ENCODE measurements around the gene STAG2.
"Not testable (repeated sequence)": the region's sequence is repeated elsewhere in the genome, so short reads cannot be mapped to it uniquely, and the experiment has no call there.

The STAG2 gene

DNA sequence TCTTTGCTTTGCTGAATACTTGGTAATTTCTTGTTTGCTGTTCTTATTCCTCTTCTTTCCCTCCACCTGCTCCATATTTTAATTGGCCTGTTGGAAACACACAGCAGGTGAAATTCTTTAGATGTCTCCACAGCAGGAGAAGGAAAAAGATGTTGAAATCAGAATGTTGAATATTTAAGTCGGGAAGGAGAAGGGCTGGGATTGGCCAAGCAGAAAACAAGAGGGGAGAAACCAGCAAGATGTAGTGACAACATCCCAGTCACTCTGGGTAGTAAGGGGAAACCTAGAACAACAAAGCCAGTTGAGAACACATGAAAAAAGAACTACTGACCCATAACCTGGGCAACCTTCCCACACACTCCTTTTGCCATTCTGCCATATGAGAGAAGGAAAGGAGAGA is 37.3 kb upstream of the STAG2 start:
- H3K27ac ChIP-seq: no peak overlapping the region
- TF ChIP-seq, protein P1, sequence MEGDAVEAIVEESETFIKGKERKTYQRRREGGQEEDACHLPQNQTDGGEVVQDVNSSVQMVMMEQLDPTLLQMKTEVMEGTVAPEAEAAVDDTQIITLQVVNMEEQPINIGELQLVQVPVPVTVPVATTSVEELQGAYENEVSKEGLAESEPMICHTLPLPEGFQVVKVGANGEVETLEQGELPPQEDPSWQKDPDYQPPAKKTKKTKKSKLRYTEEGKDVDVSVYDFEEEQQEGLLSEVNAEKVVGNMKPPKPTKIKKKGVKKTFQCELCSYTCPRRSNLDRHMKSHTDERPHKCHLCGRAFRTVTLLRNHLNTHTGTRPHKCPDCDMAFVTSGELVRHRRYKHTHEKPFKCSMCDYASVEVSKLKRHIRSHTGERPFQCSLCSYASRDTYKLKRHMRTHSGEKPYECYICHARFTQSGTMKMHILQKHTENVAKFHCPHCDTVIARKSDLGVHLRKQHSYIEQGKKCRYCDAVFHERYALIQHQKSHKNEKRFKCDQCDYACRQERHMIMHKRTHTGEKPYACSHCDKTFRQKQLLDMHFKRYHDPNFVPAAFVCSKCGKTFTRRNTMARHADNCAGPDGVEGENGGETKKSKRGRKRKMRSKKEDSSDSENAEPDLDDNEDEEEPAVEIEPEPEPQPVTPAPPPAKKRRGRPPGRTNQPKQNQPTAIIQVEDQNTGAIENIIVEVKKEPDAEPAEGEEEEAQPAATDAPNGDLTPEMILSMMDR (IDR thresholded peaks at IDR 0.05; ENCODE audit: low read depth, low read length): no peak
- no peak for DNase-seq
- H3K9me3 ChIP-seq (ENCODE audit: severe bottlenecking): no peaks in the 10 kb centered on the region
- H3K4me3 ChIP-seq (ENCODE audit: low read depth, low read length): no peak overlapping the region
- no peaks in the 10 kb centered on the region for H3K36me3 ChIP-seq
- no peaks in the 10 kb centered on the region for H3K27me3 ChIP-seq (ENCODE audit: insufficient read depth, low read depth, severe bottlenecking)

DNA sequence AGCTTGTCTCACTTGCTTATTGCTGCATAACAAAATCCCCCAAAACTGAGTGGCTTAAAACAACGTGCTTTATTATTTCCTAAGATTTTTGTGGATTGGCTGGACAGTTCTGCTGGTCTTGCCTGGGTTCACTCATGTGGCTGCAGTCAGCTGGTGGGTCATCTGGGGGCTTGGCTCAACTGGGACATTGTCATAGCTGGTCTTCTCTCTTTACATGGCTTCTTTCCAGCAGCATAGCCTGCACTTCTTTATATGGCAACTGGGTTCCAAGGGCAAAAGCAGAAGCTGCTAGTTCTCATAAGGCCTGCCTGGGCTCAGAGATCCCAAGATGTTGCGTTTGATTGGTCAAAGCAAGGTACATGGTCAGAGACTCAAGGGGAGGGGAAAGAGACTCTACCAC is 33.7 kb upstream of the STAG2 start:
- H3K36me3 ChIP-seq: no peaks in the 10 kb centered on the region
- no peak overlapping the region for H3K27ac ChIP-seq
- H3K4me3 ChIP-seq (ENCODE audit: low read depth, low read length): no peak overlapping the region
- H3K9me3 ChIP-seq (ENCODE audit: severe bottlenecking): no peaks in the 10 kb centered on the region
- DNase-seq: no peak
- TF ChIP-seq, protein P1 (IDR thresholded peaks at IDR 0.05; ENCODE audit: low read depth, low read length): no peak
- H3K27me3 ChIP-seq (ENCODE audit: insufficient read depth, low read depth, severe bottlenecking): no peaks in the 10 kb centered on the region

DNA sequence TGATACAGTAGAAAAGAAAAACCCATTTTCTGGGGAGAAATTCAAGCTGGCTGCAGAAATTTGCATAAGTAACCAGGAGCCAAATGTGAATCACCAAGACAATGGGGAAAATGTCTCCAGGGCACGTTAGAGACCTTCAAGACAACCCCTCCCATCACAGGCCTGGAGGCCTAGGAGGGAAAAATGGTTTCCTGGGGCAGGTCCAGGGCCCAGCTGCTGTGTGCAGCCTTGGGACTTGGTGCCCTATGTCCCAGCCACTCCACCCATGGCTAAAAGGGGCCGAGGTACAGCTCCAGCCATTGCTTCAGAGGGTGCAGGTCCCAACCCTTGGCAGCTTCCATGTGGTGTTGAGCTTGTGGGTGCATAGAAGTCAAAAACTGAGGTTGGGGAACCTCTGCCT is 29.5 kb upstream of the STAG2 start:
- H3K9me3 ChIP-seq (ENCODE audit: severe bottlenecking); DNase-seq; H3K27me3 ChIP-seq (ENCODE audit: insufficient read depth, low read depth, severe bottlenecking); H3K36me3 ChIP-seq; H3K27ac ChIP-seq; H3K4me3 ChIP-seq (ENCODE audit: low read depth, low read length): not testable (repeated sequence)

DNA sequence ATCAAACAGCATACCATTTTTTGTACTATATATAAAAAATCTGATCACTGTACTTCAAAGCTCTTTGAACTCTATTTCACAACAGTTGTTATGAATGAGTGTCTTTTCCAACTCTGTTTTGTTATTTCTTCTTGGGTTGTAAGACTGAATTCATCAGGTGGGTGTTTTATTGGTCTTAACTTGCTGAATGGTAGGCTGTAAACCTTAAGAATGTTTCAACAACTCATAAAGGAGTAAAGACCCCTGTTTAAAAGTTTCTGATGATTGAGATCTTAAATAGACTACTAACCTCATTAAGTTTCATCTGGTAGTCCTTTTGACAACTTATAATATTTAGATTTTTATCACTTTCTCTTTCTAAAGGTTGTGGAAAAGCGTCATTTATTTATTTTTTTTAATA is 18.4 kb upstream of the STAG2 start:
- H3K9me3 ChIP-seq (ENCODE audit: severe bottlenecking): no peaks in the 10 kb centered on the region
- DNase-seq: no peak
- H3K27ac ChIP-seq: no peak overlapping the region
- no peaks in the 10 kb centered on the region for H3K36me3 ChIP-seq
- peaks cover 3% of the 10 kb centered on the region for H3K27me3 ChIP-seq (ENCODE audit: insufficient read depth, low read depth, severe bottlenecking)
- TF ChIP-seq, protein P1 (IDR thresholded peaks at IDR 0.05; ENCODE audit: low read depth, low read length): no peak
- no peak overlapping the region for H3K4me3 ChIP-seq (ENCODE audit: low read depth, low read length)

DNA sequence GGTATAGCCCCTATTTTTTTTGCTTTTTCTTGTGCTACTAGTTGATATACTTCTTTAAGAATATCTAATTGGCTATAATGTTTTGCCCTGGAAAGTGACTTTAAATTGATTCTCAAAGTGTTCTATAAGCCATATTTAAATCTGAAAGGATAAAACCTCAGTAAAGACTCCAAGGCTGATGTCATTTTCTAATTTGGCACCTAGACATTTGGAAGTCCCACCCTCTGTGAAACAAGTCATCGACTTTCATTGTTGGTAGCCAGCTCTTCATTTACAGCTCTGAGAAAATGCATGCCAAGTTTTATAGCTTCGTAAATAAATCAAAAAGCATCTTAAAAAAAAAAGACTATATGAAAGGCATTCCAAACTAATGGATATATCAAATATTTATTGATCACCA is 18.0 kb upstream of the STAG2 start:
- Histone ChIP-seq H3K27me3 (ENCODE audit: insufficient read depth, low read depth, severe bottlenecking) (peaks cover 3% of the 10 kb centered on the region), H3K9me3 (ENCODE audit: severe bottlenecking) (no peaks in the 10 kb centered on the region), H3K27ac (no peak overlapping the region), H3K4me3 (ENCODE audit: low read depth, low read length) (no peak overlapping the region), H3K36me3 (no peaks in the 10 kb centered on the region)
- TF ChIP-seq, protein P1 (IDR thresholded peaks at IDR 0.05; ENCODE audit: low read depth, low read length): no peak
- DNase-seq: no peak

DNA sequence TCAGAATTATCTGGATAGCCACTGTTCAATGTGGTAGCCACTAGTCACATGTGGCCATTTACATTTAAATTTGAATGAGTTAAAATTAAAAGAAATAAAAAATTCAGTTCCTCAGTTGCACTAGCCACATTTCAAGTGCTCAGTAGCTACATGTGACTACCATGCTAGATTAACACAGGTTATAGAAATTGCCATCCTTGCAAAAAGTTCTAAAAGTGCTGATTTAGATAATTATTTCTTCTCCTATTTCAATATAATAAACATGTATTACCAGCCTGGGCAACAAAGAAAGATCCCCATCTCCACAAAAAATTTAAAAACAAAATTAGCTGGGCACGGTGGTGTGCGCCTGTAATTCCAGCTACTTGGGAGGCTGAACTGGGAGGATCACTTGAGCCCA is 11.7 kb upstream of the STAG2 start:
- H3K36me3 ChIP-seq: no peaks in the 10 kb centered on the region
- no peak overlapping the region for H3K4me3 ChIP-seq (ENCODE audit: low read depth, low read length)
- peaks cover 3% of the 10 kb centered on the region for H3K27me3 ChIP-seq (ENCODE audit: insufficient read depth, low read depth, severe bottlenecking)
- no peak for DNase-seq
- TF ChIP-seq, protein P1 (IDR thresholded peaks at IDR 0.05; ENCODE audit: low read depth, low read length): no peak
- no peak overlapping the region for H3K27ac ChIP-seq
- H3K9me3 ChIP-seq (ENCODE audit: severe bottlenecking): no peaks in the 10 kb centered on the region

All from WERI-Rb-1 (cell line).